Measurements from ENCODE around the gene NUDT5. TPM values are rescaled to one million over a fixed set of nuclear protein-coding genes. Genes with fewer than 3 reads are reported as not detected.

NUDT5 gene
- total and polyA plus RNA-seq, 8 donors: 47.2 to 64.6 (median 57.8) TPM

- TF ChIP-seq, protein P1, sequence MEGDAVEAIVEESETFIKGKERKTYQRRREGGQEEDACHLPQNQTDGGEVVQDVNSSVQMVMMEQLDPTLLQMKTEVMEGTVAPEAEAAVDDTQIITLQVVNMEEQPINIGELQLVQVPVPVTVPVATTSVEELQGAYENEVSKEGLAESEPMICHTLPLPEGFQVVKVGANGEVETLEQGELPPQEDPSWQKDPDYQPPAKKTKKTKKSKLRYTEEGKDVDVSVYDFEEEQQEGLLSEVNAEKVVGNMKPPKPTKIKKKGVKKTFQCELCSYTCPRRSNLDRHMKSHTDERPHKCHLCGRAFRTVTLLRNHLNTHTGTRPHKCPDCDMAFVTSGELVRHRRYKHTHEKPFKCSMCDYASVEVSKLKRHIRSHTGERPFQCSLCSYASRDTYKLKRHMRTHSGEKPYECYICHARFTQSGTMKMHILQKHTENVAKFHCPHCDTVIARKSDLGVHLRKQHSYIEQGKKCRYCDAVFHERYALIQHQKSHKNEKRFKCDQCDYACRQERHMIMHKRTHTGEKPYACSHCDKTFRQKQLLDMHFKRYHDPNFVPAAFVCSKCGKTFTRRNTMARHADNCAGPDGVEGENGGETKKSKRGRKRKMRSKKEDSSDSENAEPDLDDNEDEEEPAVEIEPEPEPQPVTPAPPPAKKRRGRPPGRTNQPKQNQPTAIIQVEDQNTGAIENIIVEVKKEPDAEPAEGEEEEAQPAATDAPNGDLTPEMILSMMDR (IDR thresholded peaks at IDR 0.05): no peak
- Histone ChIP-seq H3K36me3 (peaks cover 0 to 32% of the 10 kb centered on the region in 2 donors), H3K27me3 (no peaks in the 10 kb centered on the region), H3K4me1 (peaks cover 6 to 37% of the 10 kb centered on the region in 2 donors), H3K27ac (no peak overlapping the region), H3K4me3 (no peak overlapping the region), H3K9me3 (no peaks in the 10 kb centered on the region)
- intact Hi-C loops (cut with DNase I): no loop called here
- no peak for ATAC-seq
- DNase-seq: no peak
Measured at GRCh38 chr10:12188656-12189055, 7.0 kb downstream of the NUDT5 start.

DNA sequence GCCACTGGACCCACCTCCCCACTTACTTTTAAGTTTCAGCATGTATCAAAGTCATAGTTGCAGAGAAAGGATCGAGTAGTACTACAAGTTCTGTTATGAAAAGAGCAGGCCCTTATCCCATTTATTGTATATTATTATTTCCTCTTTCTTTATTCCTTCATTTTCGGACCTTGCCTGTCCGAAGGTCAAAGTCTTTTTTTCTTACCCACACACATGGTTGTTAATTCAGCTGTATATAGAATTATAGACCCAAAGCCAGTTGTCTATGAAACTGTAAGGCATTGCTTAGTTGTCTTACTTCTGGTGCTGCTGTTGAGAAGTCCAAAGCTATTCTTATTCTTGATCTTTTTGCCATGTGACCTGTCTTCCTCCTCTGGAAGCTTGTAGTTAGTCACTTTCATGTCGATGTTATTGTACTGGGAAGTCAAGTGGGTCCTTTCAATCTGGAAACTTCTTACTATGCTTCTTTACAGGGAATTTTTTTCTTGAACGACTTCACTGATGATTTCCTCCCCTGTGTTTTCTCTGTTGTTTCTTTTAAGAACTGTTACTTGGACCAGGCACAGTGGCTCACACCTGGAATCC lies 8.3 kb downstream of the NUDT5 start:
- Histone ChIP-seq H3K4me1 (peaks cover 0 to 25% of the 10 kb centered on the region in 2 donors), H3K9me3 (no peaks in the 10 kb centered on the region), H3K4me3 (no peak overlapping the region), H3K27ac (no peak overlapping the region), H3K36me3 (peaks cover 0 to 42% of the 10 kb centered on the region in 2 donors), H3K27me3 (no peaks in the 10 kb centered on the region)
- intact Hi-C loops (cut with DNase I): no loop called here
- DNase-seq (no peak), ATAC-seq (no peak)
- TF ChIP-seq, protein P1 (IDR thresholded peaks at IDR 0.05): no peak

- H3K4me1 ChIP-seq: peaks cover 0 to 24% of the 10 kb centered on the region in 2 donors
- H3K9me3 ChIP-seq: no peaks in the 10 kb centered on the region
- H3K27ac ChIP-seq: no peak overlapping the region
- no peak for ATAC-seq
- no peak for DNase-seq
- TF ChIP-seq, protein P1 (IDR thresholded peaks at IDR 0.05): no peak
- intact Hi-C loops (cut with DNase I): no loop called here
- H3K36me3 ChIP-seq: peaks cover 0 to 45% of the 10 kb centered on the region in 2 donors
- no peaks in the 10 kb centered on the region for H3K27me3 ChIP-seq
- no peak overlapping the region for H3K4me3 ChIP-seq
Measured at GRCh38 chr10:12186323-12186722, 9.4 kb downstream of the NUDT5 start.

- Histone ChIP-seq H3K9me3 (no peaks in the 10 kb centered on the region), H3K36me3 (peaks cover 0 to 60% of the 10 kb centered on the region in 2 donors), H3K4me3 (no peak overlapping the region), H3K27me3 (no peaks in the 10 kb centered on the region), H3K27ac (no peak overlapping the region), H3K4me1 (peaks cover 0 to 21% of the 10 kb centered on the region in 2 donors)
- ATAC-seq (no peak), DNase-seq (no peak)
- TF ChIP-seq, protein P1 (IDR thresholded peaks at IDR 0.05): no peak
- intact Hi-C loops (cut with DNase I): no loop called here
Measured at GRCh38 chr10:12184165-12184564, 11.5 kb downstream of the NUDT5 start.

DNA sequence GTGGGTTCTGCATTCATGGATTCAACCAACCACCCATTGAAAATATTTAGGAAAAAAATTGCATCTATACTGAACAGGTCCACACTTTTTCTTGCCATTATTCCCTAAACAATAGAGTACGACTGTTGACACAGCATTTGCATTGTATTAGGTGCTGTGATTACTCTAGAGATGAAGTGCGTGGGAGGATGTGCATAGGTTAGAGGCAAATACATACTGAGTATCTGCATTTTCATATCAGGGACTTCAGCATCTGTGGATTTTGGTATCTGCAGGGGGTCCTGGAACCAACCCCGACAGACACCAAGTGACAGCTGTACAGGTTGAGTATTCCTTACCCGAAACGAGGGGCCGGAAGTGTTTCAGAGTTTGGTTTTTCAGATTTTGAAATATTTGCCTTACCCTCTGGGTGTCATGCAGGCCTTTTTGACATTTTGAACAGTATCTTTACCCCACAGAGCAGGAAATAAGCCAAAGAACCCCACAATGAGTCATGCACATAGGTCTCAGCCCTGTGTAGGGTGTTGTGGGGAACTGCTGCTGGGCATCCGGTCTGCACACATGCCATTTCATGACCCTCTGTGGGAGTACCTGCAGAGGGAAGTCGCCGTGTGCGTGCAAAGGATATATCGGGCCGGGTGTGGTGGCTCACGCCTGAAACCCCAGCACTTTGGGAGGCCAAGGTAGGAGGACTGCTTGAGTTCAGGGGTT lies 14.5 kb downstream of the NUDT5 start:
- Histone ChIP-seq H3K27me3 (no peaks in the 10 kb centered on the region), H3K36me3 (peaks cover 0 to 81% of the 10 kb centered on the region in 2 donors), H3K4me3 (no peak overlapping the region), H3K27ac (no peak overlapping the region), H3K9me3 (no peaks in the 10 kb centered on the region), H3K4me1 (peaks cover 0 to 17% of the 10 kb centered on the region in 2 donors)
- ATAC-seq: peak; percentile 49
- DNase-seq: peak in 1 of 4 donors; percentile 78
- intact Hi-C loops (cut with DNase I): no loop called here
- TF ChIP-seq, protein P1 (IDR thresholded peaks at IDR 0.05): no peak

Data from left lung (tissue), 10 donors.